Endodermal cell (in vitro differentiated cells): ENCODE measurements around the gene VAV3. TPM values are rescaled to one million over a fixed set of nuclear protein-coding genes. Genes with fewer than 3 reads are reported as not detected.

Experiments used
- DNase-seq: peaks from one replicate; pipeline ENCODE4 v3.0.0-alpha.2; 2017
- H3K27ac ChIP-seq: 2 replicates; pipeline ENCODE4 v1.5.1; 2013; ENCODE audit warnings: mild to moderate bottlenecking, low read depth, low read length, moderate library complexity
- H3K27me3 ChIP-seq: 2 replicates; pipeline ENCODE4 v1.6.1; 2013; ENCODE audit warnings: mild to moderate bottlenecking, low read length, moderate library complexity; ENCODE audit not compliant: insufficient read depth, control insufficient read depth, poor library complexity, severe bottlenecking
- H3K36me3 ChIP-seq: 2 replicates; pipeline ENCODE4 v1.7.0; 2013; ENCODE audit warnings: mild to moderate bottlenecking, low read length, moderate library complexity; ENCODE audit not compliant: control insufficient read depth, insufficient read depth
- H3K4me1 ChIP-seq: one replicate; pipeline ENCODE4 v1.7.0; 2013; ENCODE audit warnings: low read length; ENCODE audit not compliant: control insufficient read depth, insufficient read depth
- H3K4me3 ChIP-seq: 2 replicates; pipeline ENCODE4 v1.5.1; 2013; ENCODE audit warnings: mild to moderate bottlenecking, low read length, moderate library complexity
- H3K9ac ChIP-seq: 2 replicates; pipeline ENCODE4 v1.6.1; 2013; ENCODE audit warnings: mild to moderate bottlenecking, low read length, moderate library complexity; ENCODE audit not compliant: poor library complexity, severe bottlenecking; ENCODE audit errors: extremely low read depth
- H3K9me3 ChIP-seq: 2 replicates; pipeline ENCODE4 v1.6.1; 2013; ENCODE audit warnings: mild to moderate bottlenecking, low read length, moderate library complexity; ENCODE audit not compliant: control insufficient read depth
- H3K27ac Mint-ChIP-seq: 2 replicates; pipeline ENCODE4 v1.8.0; 2020; ENCODE audit warnings: mixed read lengths
- H3K27me3 Mint-ChIP-seq: 2 replicates; pipeline ENCODE4 v1.8.0; 2021; ENCODE audit warnings: mild to moderate bottlenecking, mixed read lengths; ENCODE audit not compliant: insufficient read depth
- H3K36me3 Mint-ChIP-seq: 2 replicates; pipeline ENCODE4 v1.8.0; 2020; ENCODE audit warnings: low read depth, mixed read lengths
- H3K4me1 Mint-ChIP-seq: 2 replicates; pipeline ENCODE4 v1.8.0; 2020; ENCODE audit warnings: mixed read lengths
- H3K4me3 Mint-ChIP-seq: 2 replicates; pipeline ENCODE4 v1.8.0; 2020; ENCODE audit warnings: mild to moderate bottlenecking, moderate library complexity, mixed read lengths
- H3K9me3 Mint-ChIP-seq: 2 replicates; pipeline ENCODE4 v1.8.0; 2020; ENCODE audit warnings: mild to moderate bottlenecking, mixed read lengths
- WGBS, 2 experiments: methylation state at CpG; one replicate each; pipeline versions ENCODE4 v1.1.5 to v1.1.7; 2013; ENCODE audit warnings: missing lambda C conversion rate in 2 of 2, mixed read lengths in 1 of 2; ENCODE audit not compliant: insufficient coverage in 1 of 2, insufficient read length in 1 of 2; 5-methylcytosine and 5-hydroxymethylcytosine counted together
- total RNA-seq, 2 donors: library from RNA; stranded (reverse); fragmentation: NEBNext Ultra II Directional in 1 of 2; extraction: Animal tissue kit (Norgen Biotek cat#: 25700) in 1 of 2; gene quantifications; 2 replicates in 1 of 2; 3 replicates in 1 of 2; pipeline ENCODE4 v1.2.1, GENCODE V29; 2021
- TF ChIP-seq, protein P1 (sequence below): fragments of 200-600 bp; sonication (generic); conservative IDR thresholded peaks from 2 replicates; pipeline ENCODE4 v1.5.0; 2021; ENCODE audit warnings: antibody characterized with exemption, mild to moderate bottlenecking

VAV3 gene
- total RNA-seq, 2 donors from 2014 or later, result 6.9 to 9.6 TPM

DNA sequence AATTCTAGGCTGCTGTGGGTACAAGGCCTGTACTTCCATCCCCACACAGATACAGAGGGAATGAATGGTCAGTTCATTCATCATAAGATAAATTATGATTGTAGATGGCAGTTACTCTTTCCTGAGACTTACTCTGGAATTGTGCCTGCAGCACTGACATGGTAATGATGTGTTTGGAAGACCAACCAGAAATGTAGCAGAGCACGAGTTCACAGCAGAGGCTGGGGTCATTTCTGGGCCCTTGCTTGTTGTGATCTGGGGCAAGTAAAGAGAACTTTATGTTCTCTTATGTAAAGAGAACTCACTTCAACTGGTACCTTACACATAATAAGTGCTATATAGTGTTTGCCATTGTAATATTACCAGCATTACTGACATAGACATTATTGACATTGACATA is 412.2 kb downstream of the VAV3 start:
- Mint-ChIP-seq H3K9me3 (no peaks in the 10 kb centered on the region), H3K27me3 (no peaks in the 10 kb centered on the region)

DNA sequence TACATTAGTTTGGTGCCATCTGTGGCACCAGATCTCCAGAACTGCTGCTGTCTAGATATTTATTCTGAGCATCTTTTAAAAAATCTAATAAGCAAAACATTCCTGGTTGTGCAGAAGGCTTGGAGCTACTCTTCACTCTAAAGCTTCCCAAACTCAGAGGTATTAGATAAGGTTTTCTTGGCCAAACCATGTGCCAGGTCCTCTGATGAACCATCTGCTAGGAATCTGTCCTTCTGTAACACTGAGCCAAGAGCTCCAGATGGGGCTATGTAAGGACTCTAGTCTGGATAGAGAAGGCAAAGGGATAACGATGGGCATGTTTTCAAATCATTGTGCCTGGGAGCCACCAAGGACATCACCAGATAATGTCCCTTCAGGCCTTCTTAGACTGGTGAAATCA is 413.5 kb downstream of the VAV3 start:
- Mint-ChIP-seq H3K36me3 (no peaks in the 10 kb centered on the region), H3K4me3 (no peak overlapping the region), H3K27ac (no peak overlapping the region), H3K9me3 (no peaks in the 10 kb centered on the region), H3K4me1 (no peaks in the 10 kb centered on the region), H3K27me3 (no peaks in the 10 kb centered on the region)
- no peaks in the 10 kb centered on the region for H3K9me3 ChIP-seq
- TF ChIP-seq, protein P1, sequence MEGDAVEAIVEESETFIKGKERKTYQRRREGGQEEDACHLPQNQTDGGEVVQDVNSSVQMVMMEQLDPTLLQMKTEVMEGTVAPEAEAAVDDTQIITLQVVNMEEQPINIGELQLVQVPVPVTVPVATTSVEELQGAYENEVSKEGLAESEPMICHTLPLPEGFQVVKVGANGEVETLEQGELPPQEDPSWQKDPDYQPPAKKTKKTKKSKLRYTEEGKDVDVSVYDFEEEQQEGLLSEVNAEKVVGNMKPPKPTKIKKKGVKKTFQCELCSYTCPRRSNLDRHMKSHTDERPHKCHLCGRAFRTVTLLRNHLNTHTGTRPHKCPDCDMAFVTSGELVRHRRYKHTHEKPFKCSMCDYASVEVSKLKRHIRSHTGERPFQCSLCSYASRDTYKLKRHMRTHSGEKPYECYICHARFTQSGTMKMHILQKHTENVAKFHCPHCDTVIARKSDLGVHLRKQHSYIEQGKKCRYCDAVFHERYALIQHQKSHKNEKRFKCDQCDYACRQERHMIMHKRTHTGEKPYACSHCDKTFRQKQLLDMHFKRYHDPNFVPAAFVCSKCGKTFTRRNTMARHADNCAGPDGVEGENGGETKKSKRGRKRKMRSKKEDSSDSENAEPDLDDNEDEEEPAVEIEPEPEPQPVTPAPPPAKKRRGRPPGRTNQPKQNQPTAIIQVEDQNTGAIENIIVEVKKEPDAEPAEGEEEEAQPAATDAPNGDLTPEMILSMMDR, result no peak
- no peak overlapping the region for H3K4me3 ChIP-seq
- no peaks in the 10 kb centered on the region for H3K4me1 ChIP-seq
- WGBS, 2 experiments, result 81% methylated on average over 1 of the region's 1 CpG; no CpG with 5 or more reads in 1 of the 2 experiments
- no peak overlapping the region for H3K27ac ChIP-seq
- H3K27me3 ChIP-seq, result no peaks in the 10 kb centered on the region
- H3K9ac ChIP-seq, result no peak overlapping the region
- no peaks in the 10 kb centered on the region for H3K36me3 ChIP-seq
- DNase-seq, result no peak

More for the DNA sequence above, 412.2 kb downstream of the VAV3 start:
- Histone ChIP-seq H3K9me3 (no peaks in the 10 kb centered on the region), H3K4me1 (no peaks in the 10 kb centered on the region), H3K27ac (no peak overlapping the region), H3K4me3 (no peak overlapping the region), H3K9ac (no peak overlapping the region), H3K27me3 (no peaks in the 10 kb centered on the region), H3K36me3 (no peaks in the 10 kb centered on the region)
- no peaks in the 10 kb centered on the region for H3K36me3 Mint-ChIP-seq
- no peaks in the 10 kb centered on the region for H3K4me1 Mint-ChIP-seq
- DNase-seq, result no peak
- H3K27ac Mint-ChIP-seq, result no peak overlapping the region
- TF ChIP-seq, protein P1, result no peak
- 89% methylated on average over 1 of the region's 1 CpG; no CpG with 5 or more reads in 1 of the 2 experiments for WGBS, 2 experiments
- H3K4me3 Mint-ChIP-seq, result no peak overlapping the region

DNA sequence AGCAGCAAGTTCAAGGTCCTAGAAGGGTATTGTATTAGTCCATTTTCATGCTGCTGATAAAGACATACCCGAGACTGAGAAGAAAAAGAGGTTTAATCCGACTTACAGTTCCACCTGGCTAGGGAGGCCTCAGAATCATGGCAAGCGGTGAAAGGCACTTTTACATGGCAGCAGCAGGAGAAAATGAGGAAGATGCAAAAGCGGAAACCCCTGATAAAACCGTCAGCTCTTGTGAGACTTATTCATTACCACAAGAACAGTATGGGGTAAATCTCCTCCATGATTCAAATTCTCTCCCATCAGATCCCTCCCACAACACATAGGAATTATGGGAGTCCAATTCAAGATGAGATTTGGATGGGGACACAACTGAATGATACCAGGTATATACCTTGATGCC is 414.6 kb downstream of the VAV3 start:
- Histone ChIP-seq H3K27ac (no peak overlapping the region), H3K27me3 (no peaks in the 10 kb centered on the region), H3K4me1 (no peaks in the 10 kb centered on the region), H3K4me3 (no peak overlapping the region), H3K36me3 (no peaks in the 10 kb centered on the region), H3K9ac (no peak overlapping the region), H3K9me3 (no peaks in the 10 kb centered on the region)
- Mint-ChIP-seq H3K9me3 (no peaks in the 10 kb centered on the region), H3K27ac (no peak overlapping the region), H3K27me3 (no peaks in the 10 kb centered on the region), H3K4me3 (no peak overlapping the region), H3K4me1 (no peaks in the 10 kb centered on the region), H3K36me3 (no peaks in the 10 kb centered on the region)
- 93 to 100% methylated on average over 3 to 5 of the region's 5 CpGs for WGBS, 2 experiments
- DNase-seq, result no peak
- TF ChIP-seq, protein P1, result no peak
